H1 (cell line): Measurements from ENCODE around the gene CTDSP1. TPM values are rescaled to one million over a fixed set of nuclear protein-coding genes. Genes with fewer than 3 reads are reported as not detected.

Source experiments
- CTCF ChIA-PET: fragments of 300-600 bp; sonication (Branson Sonifier 250); formaldehyde crosslinking; loops from one replicate; lab custom pipeline; 2021; ENCODE audit not compliant: partially characterized antibody; lab: Charles Lee
- POLR2A ChIA-PET: fragments of 300-600 bp; sonication (Branson Sonifier 250); formaldehyde crosslinking; loops from one replicate; lab custom pipeline; 2021; ENCODE audit warnings: inconsistent platforms; ENCODE audit not compliant: partially characterized antibody; lab: Charles Lee
- DNase-seq, 2 experiments: peaks; one replicate each; pipeline versions ENCODE4 v3.0.0 to v3.0.0-alpha.2; 2010 to 2022; ENCODE audit warnings: low spot score in 2 of 2, low read depth in 1 of 2, mixed read lengths in 1 of 2
- FAIRE-seq: peaks from 2 replicates; lab custom pipeline; 2011; peaks lifted over from hg19 to GRCh38; lab: Jason Lieb, UNC
- H2AFZ ChIP-seq: 2 replicates; pipeline ENCODE4 v1.8.1; 2012; ENCODE audit warnings: low read length, inconsistent platforms
- H2AK5ac ChIP-seq: 2 replicates; pipeline ENCODE4 v1.6.1; 2013; ENCODE audit warnings: low read depth, low read length
- H2BK120ac ChIP-seq: replicated peaks from 2 replicates; pipeline ENCODE3; 2013; ENCODE audit warnings: low read depth, low read length, inconsistent platforms
- H2BK12ac ChIP-seq: 2 replicates; pipeline ENCODE4 v1.6.1; 2013; ENCODE audit warnings: low read depth, low read length
- H2BK15ac ChIP-seq: 2 replicates; pipeline ENCODE4 v1.6.1; 2013; ENCODE audit warnings: low read length
- H2BK20ac ChIP-seq: 2 replicates; pipeline ENCODE4 v1.6.1; 2013; ENCODE audit warnings: low read length
- H2BK5ac ChIP-seq: 2 replicates; pipeline ENCODE4 v1.6.1; 2013; ENCODE audit warnings: low read depth, low read length
- H3K14ac ChIP-seq: 2 replicates; pipeline ENCODE4 v1.6.1; 2013; ENCODE audit warnings: inconsistent platforms; ENCODE audit not compliant: insufficient read length
- H3K18ac ChIP-seq: 2 replicates; pipeline ENCODE4 v1.6.1; 2013; ENCODE audit warnings: low read length; ENCODE audit errors: extremely low read depth
- H3K23ac ChIP-seq: 2 replicates; pipeline ENCODE4 v1.6.1; 2013; ENCODE audit warnings: inconsistent platforms; ENCODE audit not compliant: insufficient read length
- H3K23me2 ChIP-seq: 2 replicates; pipeline ENCODE4 v1.6.1; 2013; ENCODE audit warnings: low read depth, low read length
- H3K27ac ChIP-seq: 2 replicates; pipeline ENCODE4 v1.6.1; 2011; ENCODE audit warnings: low read depth, low read length, inconsistent platforms
- H3K27me3 ChIP-seq, 4 experiments: replicated peaks in 1 of 4; 1 replicate in 1 of 4; 2 replicates in 3 of 4; pipeline versions ENCODE4 v1.6.1 to v1.8.1; 2011 to 2013; ENCODE audit warnings: low read length in 3 of 4, mild to moderate bottlenecking in 3 of 4, inconsistent platforms in 2 of 4, mixed read lengths in 2 of 4, moderate library complexity in 1 of 4; ENCODE audit not compliant: control insufficient read depth in 3 of 4, insufficient read depth in 3 of 4; ENCODE audit errors: extremely low read depth in 1 of 4
- H3K36me3 ChIP-seq, 4 experiments: 2 replicates each; pipeline versions ENCODE4 v1.6.1 to v1.8.1; 2011 to 2013; ENCODE audit warnings: mild to moderate bottlenecking in 4 of 4, low read length in 3 of 4, moderate library complexity in 2 of 4, control low read depth in 1 of 4, inconsistent platforms in 1 of 4; ENCODE audit not compliant: insufficient read depth in 4 of 4, control insufficient read depth in 2 of 4
- H3K4ac ChIP-seq: replicated peaks from 2 replicates; pipeline ENCODE3; 2013; ENCODE audit warnings: low read length, low read depth, mixed read lengths, inconsistent platforms; ENCODE audit not compliant: insufficient read length
- H3K4me1 ChIP-seq, 4 experiments: replicated peaks in 1 of 4; 1 replicate in 1 of 4; 2 replicates in 3 of 4; pipeline versions ENCODE4 v1.6.1 to v1.8.1; 2011 to 2013; ENCODE audit warnings: low read length in 3 of 4, inconsistent platforms in 2 of 4, mixed read lengths in 1 of 4; ENCODE audit not compliant: insufficient read depth in 4 of 4, control insufficient read depth in 3 of 4
- H3K4me2 ChIP-seq, 2 experiments: 2 replicates each; pipeline versions ENCODE4 v1.6.1 to v1.8.1; 2011 to 2013; ENCODE audit warnings: low read depth in 2 of 2, low read length in 2 of 2, control low read depth in 1 of 2, inconsistent platforms in 1 of 2, mild to moderate bottlenecking in 1 of 2; ENCODE audit not compliant: insufficient read depth in 1 of 2
- H3K4me3 ChIP-seq, 4 experiments: fragments of 200-600, 300-600 bp in 1 of 4; sonication (generic), shearing (Covaris generic), sonication (Bioruptor Twin) in 1 of 4; 2 replicates each; pipeline versions ENCODE4 v1.5.1 to v1.8.1; 2011 to 2016; ENCODE audit warnings: low read length in 4 of 4, low read depth in 3 of 4, control low read depth in 2 of 4, inconsistent platforms in 2 of 4, mild to moderate bottlenecking in 2 of 4, mixed read lengths in 1 of 4, moderate library complexity in 1 of 4; ENCODE audit not compliant: insufficient read depth in 2 of 4; ENCODE audit errors: extremely low read depth in 1 of 4
- H3K56ac ChIP-seq: replicated peaks from 2 replicates; pipeline ENCODE3; 2013; ENCODE audit warnings: low read depth, mild to moderate bottlenecking, mixed read lengths, low read length, inconsistent platforms; ENCODE audit not compliant: insufficient read length
- H3K79me1 ChIP-seq: 2 replicates; pipeline ENCODE4 v1.6.1; 2013; ENCODE audit warnings: low read depth, low read length, control low read depth
- H3K79me2 ChIP-seq, 2 experiments: 2 replicates each; pipeline versions ENCODE4 v1.6.1 to v1.8.1; 2012 to 2013; ENCODE audit warnings: low read length in 2 of 2, mild to moderate bottlenecking in 2 of 2, inconsistent platforms in 1 of 2; ENCODE audit not compliant: insufficient read depth in 2 of 2, control insufficient read depth in 1 of 2
- H3K9ac ChIP-seq, 4 experiments: replicated peaks in 1 of 4; 1 replicate in 1 of 4; 2 replicates in 3 of 4; pipeline versions ENCODE4 v1.6.1 to v1.8.1; 2011 to 2013; ENCODE audit warnings: low read depth in 3 of 4, low read length in 3 of 4, control low read depth in 2 of 4, mild to moderate bottlenecking in 2 of 4, moderate library complexity in 2 of 4, inconsistent platforms in 1 of 4; ENCODE audit errors: extremely low read depth in 1 of 4
- H3K9me3 ChIP-seq, 2 experiments: 2 replicates each; pipeline versions ENCODE4 v1.6.1 to v1.8.1; 2012 to 2013; ENCODE audit warnings: mild to moderate bottlenecking in 2 of 2, moderate library complexity in 2 of 2, control low read depth in 1 of 2, inconsistent platforms in 1 of 2, low read depth in 1 of 2, low read length in 1 of 2, mixed read lengths in 1 of 2; ENCODE audit not compliant: insufficient read depth in 2 of 2
- H4K20me1 ChIP-seq, 2 experiments: replicated peaks in 1 of 2; 2 replicates each; pipeline versions ENCODE3 to v1.8.1; 2011 to 2013; ENCODE audit warnings: inconsistent platforms in 2 of 2, low read length in 2 of 2, mild to moderate bottlenecking in 1 of 2; ENCODE audit not compliant: insufficient read depth in 2 of 2, control insufficient read depth in 1 of 2
- H4K5ac ChIP-seq: 2 replicates; pipeline ENCODE4 v1.6.1; 2013; ENCODE audit warnings: low read length, low read depth, mixed read lengths, inconsistent platforms; ENCODE audit not compliant: insufficient read length
- H4K8ac ChIP-seq: 2 replicates; pipeline ENCODE4 v1.8.0; 2013; ENCODE audit warnings: mild to moderate bottlenecking, moderate library complexity, low read length, inconsistent platforms; ENCODE audit not compliant: insufficient read depth; ENCODE audit errors: extremely low read depth
- H4K91ac ChIP-seq: replicated peaks from 2 replicates; pipeline ENCODE3; 2013; ENCODE audit warnings: low read length, mixed read lengths, inconsistent platforms; ENCODE audit not compliant: insufficient read length
- BCL11A ChIP-seq, 2 experiments: IDR thresholded peaks; one replicate each; pipeline ENCODE4 v1.6.1; 2011; ENCODE audit warnings: low read depth in 2 of 2, low read length in 2 of 2, mild to moderate bottlenecking in 2 of 2
- EGR1 ChIP-seq: IDR thresholded peaks from 2 replicates; pipeline ENCODE4 v1.6.1; 2011; ENCODE audit warnings: low read depth, low read length, borderline replicate concordance
- HDAC2 ChIP-seq, 2 experiments: fragments of 300-600 bp in 1 of 2; sonication (generic) in 1 of 2; IDR thresholded peaks; 2 replicates each; pipeline ENCODE4 v1.6.1; 2011 to 2012; ENCODE audit warnings: low read depth in 2 of 2, low read length in 2 of 2, mild to moderate bottlenecking in 2 of 2, moderate library complexity in 2 of 2, borderline replicate concordance in 1 of 2, inconsistent platforms in 1 of 2
- KDM1A ChIP-seq: fragments of 200-600, 300-600 bp; sonication (generic); IDR thresholded peaks from 2 replicates; pipeline ENCODE4 v1.7.1; 2016; ENCODE audit warnings: mild to moderate bottlenecking, low read length, borderline replicate concordance
- RAD21 ChIP-seq, 2 experiments: IDR thresholded peaks in 1 of 2; conservative IDR thresholded peaks in 1 of 2; 2 replicates each; pipeline ENCODE4 v1.6.1; 2011; ENCODE audit warnings: low read depth in 2 of 2, low read length in 2 of 2, improper control_type of control experiment in 1 of 2, inconsistent platforms in 1 of 2, mild to moderate bottlenecking in 1 of 2, moderate library complexity in 1 of 2
- RFX5 ChIP-seq: IDR thresholded peaks from 2 replicates; pipeline ENCODE4 v1.6.1; 2011; ENCODE audit warnings: low read depth, low read length, improper control_type of control experiment, borderline replicate concordance
- WGBS, 2 experiments: shearing (Covaris generic) in 1 of 2; methylation state at CpG; one replicate each; pipeline versions ENCODE4 v1.1.6 to v1.1.7; 2013 to 2015; ENCODE audit warnings: low lambda C conversion rate in 2 of 2, mixed read lengths in 2 of 2, inconsistent platforms in 1 of 2, low coverage in 1 of 2, missing lambda C conversion rate in 1 of 2; ENCODE audit not compliant: insufficient replicate concordance in 2 of 2, insufficient coverage in 1 of 2, insufficient read length in 1 of 2; ENCODE audit errors: extremely low coverage in 1 of 2, missing lambda C conversion rate in 1 of 2; 5-methylcytosine and 5-hydroxymethylcytosine counted together
- polyA plus RNA-seq, 7 experiments: library from polyadenylated mRNA; depleted of rRNA in 3 of 7; stranded (reverse) in 5 of 7; unstranded in 2 of 7; fragments of >200 nt in 5 of 7; fragments of 200-250 nt in 2 of 7; gene quantifications; 1 replicate in 5 of 7; 2 replicates in 1 of 7; 4 replicates in 1 of 7; pipeline versions ENCODE4 v1.2.1 to v1.2.3, GENCODE V29; 2011 to 2013; ENCODE audit warnings: missing spikeins in 2 of 7, mixed read lengths in 2 of 7
- total RNA-seq: library from RNA; stranded (reverse); fragmentation: NEBNext Ultra II Directional; extraction: Animal tissue kit (Norgen Biotek cat#: 25700); gene quantifications from 2 replicates; pipeline ENCODE4 v1.2.1, GENCODE V29; 2021

Gene CTDSP1
- total and polyA plus RNA-seq, 2 of the 8 experiments (the other 6 are each of a cell fraction or from before 2014, with no cell fraction given), result 20.3 to 35.2 TPM

GRCh38 chr2:218392459-218392858 lies 7.2 kb upstream of the CTDSP1 start:
- no peak overlapping the region for H3K56ac ChIP-seq
- no peaks in the 10 kb centered on the region for H3K9me3 ChIP-seq
- no peak overlapping the region; the same call in 1 of the 2 replicates for H3K18ac ChIP-seq
- H3K14ac ChIP-seq, result no peak overlapping the region
- H3K27me3 ChIP-seq, result peaks cover 10 to 14% (median 11%) of the 10 kb centered on the region in 4 experiments
- ChIA-PET POLR2A (interaction anchor here (0.7 kb wide), 1 partner anchor 121 kb away, joined by 3 read pairs; no protein-coding TSS in a partner anchor), CTCF (interaction anchor here (0.6 to 7.5 kb wide), 10 partner anchors 10 to 1727 kb away, joined by 3 to 96 read pairs (median 6); partner anchors contain the start of genes AAMP, CATIP, PNKD and SLC11A1)
- no peak overlapping the region for H3K27ac ChIP-seq
- H3K4me1 ChIP-seq, result peaks cover 0 to 24% (median 14%) of the 10 kb centered on the region in 4 experiments; a peak in 6 of 7 replicates
- no peak overlapping the region for H2BK12ac ChIP-seq
- H3K4ac ChIP-seq, result no peak overlapping the region
- H4K5ac ChIP-seq, result no peak overlapping the region
- H2BK5ac ChIP-seq, result no peak overlapping the region
- peaks cover 11% of the 10 kb centered on the region; the same call in 1 of the 2 replicates for H3K23me2 ChIP-seq
- H4K8ac ChIP-seq, result no peak overlapping the region; the same call in 1 of the 2 replicates
- 93% methylated on average over 5 of the region's 5 CpGs; no CpG with 5 or more reads in 1 of the 2 experiments for WGBS, 2 experiments
- H4K91ac ChIP-seq, result no peak overlapping the region
- H2BK20ac ChIP-seq, result no peak overlapping the region
- DNase-seq, result no peak
- no peaks in the 10 kb centered on the region for H3K36me3 ChIP-seq
- H3K23ac ChIP-seq, result no peak overlapping the region
- no peaks in the 10 kb centered on the region for H4K20me1 ChIP-seq
- TF ChIP-seq RAD21 (IDR thresholded peaks at IDR 0.05 in 1 of 2, conservative IDR thresholded peaks at IDR 0.05 in 1 of 2; ENCODE audit: low read depth in 2 of 2, low read length in 2 of 2), result no peak
- no peak for TF ChIP-seq RFX5
- TF ChIP-seq HDAC2 (IDR thresholded peaks at IDR 0.05; ENCODE audit: borderline replicate concordance in 1 of 2, low read depth in 2 of 2, low read length in 2 of 2), result no peak
- TF ChIP-seq EGR1, result no peak
- TF ChIP-seq KDM1A, result 0 out of 2 replicates have a peak, but pooled peaks have one; percentile 17
- no peak for TF ChIP-seq BCL11A (IDR thresholded peaks at IDR 0.05; ENCODE audit: low read depth in 2 of 2, low read length in 2 of 2)
- no peak overlapping the region for H3K4me3 ChIP-seq
- no peak overlapping the region for H3K4me2 ChIP-seq
- H3K9ac ChIP-seq, result no peak overlapping the region
- FAIRE-seq, result no peak
- no peak overlapping the region for H2BK15ac ChIP-seq
- H2AK5ac ChIP-seq, result no peak overlapping the region
- H2BK120ac ChIP-seq, result no peak overlapping the region
- 0 out of 2 replicates have a peak overlapping the region, but pooled peaks have one; percentile 23 for H2AFZ ChIP-seq
- H3K79me2 ChIP-seq, result no peaks in the 10 kb centered on the region
- H3K79me1 ChIP-seq, result no peaks in the 10 kb centered on the region
